GM21825 (cell line): ENCODE results near the gene GARIN3.

Experiments used
- ATAC-seq: cut with Tn5 transposase; IDR thresholded peaks from one replicate; pipeline ENCODE4 v1.9.1; 2021; ENCODE audit warnings: mild to moderate bottlenecking, moderate library complexity; ENCODE audit not compliant: unreplicated experiment

The GARIN3 gene

GRCh38 chr5:157150995-157151394 lies 15.1 kb downstream of the GARIN3 start:
- ATAC-seq, result no peak

GRCh38 chr5:157148734-157149615 lies 17.1 kb downstream of the GARIN3 start:
- ATAC-seq, result peak; percentile 66

GRCh38 chr5:157143127-157143971 lies 22.7 kb downstream of the GARIN3 start:
- peak; percentile 34 for ATAC-seq

- ATAC-seq, result peak; percentile 100
These were observed 23.5 kb downstream of the GARIN3 start, which contains the start of gene MED7 for GRCh38 chr5:157142317-157143126. Gene MED7 (minus strand): TSS chr5:157142865. CDS start chr5:157139431, 3,434 bp downstream.

GRCh38 chr5:157137691-157138090 lies 28.4 kb downstream of the GARIN3 start:
- no peak for ATAC-seq

GRCh38 chr5:157132281-157132612 lies 33.8 kb downstream of the GARIN3 start:
- no peak for ATAC-seq

- peak; percentile 55 for ATAC-seq
These were observed 35.1 kb downstream of the GARIN3 start for GRCh38 chr5:157130925-157131324.

GRCh38 chr5:157121709-157122108 lies 44.4 kb downstream of the GARIN3 start:
- no peak for ATAC-seq

- no peak for ATAC-seq
These were observed 46.0 kb downstream of the GARIN3 start for GRCh38 chr5:157120102-157120501.

GRCh38 chr5:157116483-157116954 lies 49.5 kb downstream of the GARIN3 start:
- ATAC-seq, result peak; percentile 47

- ATAC-seq, result no peak
These were observed 50.6 kb downstream of the GARIN3 start for GRCh38 chr5:157115502-157115901.

GRCh38 chr5:157115012-157115411 lies 51.1 kb downstream of the GARIN3 start:
- no peak for ATAC-seq

GRCh38 chr5:157113002-157113401 lies 53.1 kb downstream of the GARIN3 start:
- ATAC-seq, result no peak
